CD4-positive, alpha-beta T cell treated with Interleukin-4 for 4 hours (primary cell): ENCODE data around the gene IMPDH1.
A peak's percentile ranks its signal among the peaks of the same experiment; 100 is the strongest.

Source experiments
- DNase-seq: peaks from one replicate; pipeline ENCODE4 v3.0.0-alpha.2; 2020

Gene IMPDH1

GRCh38 chr7:128405471-128406313, 4.1 kb downstream of the IMPDH1 start:
- peak; percentile 37 for DNase-seq

- no peak for DNase-seq
Observed at GRCh38 chr7:128404886-128405470, 4.8 kb downstream of the IMPDH1 start.

- no peak for DNase-seq
Observed at GRCh38 chr7:128404143-128404681, 5.6 kb downstream of the IMPDH1 start.

GRCh38 chr7:128403676-128404075, 6.1 kb downstream of the IMPDH1 start:
- DNase-seq: no peak

- DNase-seq: no peak
Observed at GRCh38 chr7:128402356-128402755, 7.4 kb downstream of the IMPDH1 start.

- DNase-seq: no peak
Observed at GRCh38 chr7:128400566-128400965, 9.2 kb downstream of the IMPDH1 start.

GRCh38 chr7:128399991-128400390, 9.8 kb downstream of the IMPDH1 start:
- DNase-seq: no peak

GRCh38 chr7:128398841-128399135, 11.0 kb downstream of the IMPDH1 start:
- DNase-seq: no peak

- DNase-seq: peak; percentile 63
Observed at GRCh38 chr7:128398016-128398840, 11.6 kb downstream of the IMPDH1 start.

- DNase-seq: no peak
Observed at GRCh38 chr7:128396357-128396756, 13.4 kb downstream of the IMPDH1 start.

- DNase-seq: no peak
Observed at GRCh38 chr7:128395748-128396147, 14.0 kb downstream of the IMPDH1 start.

- DNase-seq: no peak
Observed at GRCh38 chr7:128394904-128395496, 14.8 kb downstream of the IMPDH1 start.

- no peak for DNase-seq
Observed at GRCh38 chr7:128393526-128394330, 16.1 kb downstream of the IMPDH1 start.

- no peak for DNase-seq
Observed at GRCh38 chr7:128392446-128393327, 17.1 kb downstream of the IMPDH1 start.

GRCh38 chr7:128391805-128392204, 18.0 kb downstream of the IMPDH1 start:
- DNase-seq: no peak

GRCh38 chr7:128390871-128391565, 18.8 kb downstream of the IMPDH1 start:
- no peak for DNase-seq

GRCh38 chr7:128389618-128390329, 20.0 kb downstream of the IMPDH1 start:
- no peak for DNase-seq

- DNase-seq: no peak
Observed at GRCh38 chr7:128389085-128389617, 20.6 kb downstream of the IMPDH1 start.

GRCh38 chr7:128388145-128388485, 21.7 kb downstream of the IMPDH1 start:
- DNase-seq: no peak
